PC-3 (cell line): ENCODE measurements around the gene TMC2. TPM values are rescaled to one million over a fixed set of nuclear protein-coding genes. Genes with fewer than 3 reads are reported as not detected.
A peak's percentile ranks its signal among the peaks of the same experiment; 100 is the strongest.

Source experiments
- ATAC-seq: fragments of 200-7000 bp; cut with Tn5 transposase; 2 replicates; pipeline ENCODE4 v1.9.1; 2020; ENCODE audit warnings: mild to moderate bottlenecking, moderate library complexity
- BruUV-seq: library from RNA; stranded (reverse); fragments of 400-500 nt; replicated peaks from 2 replicates; lab custom pipeline; 2021; lab: Mats Ljungman, UMichigan
- CTCF ChIA-PET: fragments of 300-600 bp; sonication (Branson Sonifier 250); formaldehyde crosslinking; loops from one replicate; lab custom pipeline; 2022; ENCODE audit warnings: antibody characterized with exemption; lab: Charles Lee
- POLR2A ChIA-PET: fragments of 300-600 bp; sonication (Branson Sonifier 250); formaldehyde crosslinking; loops from one replicate; lab custom pipeline; 2022; ENCODE audit warnings: antibody characterized with exemption; ENCODE audit not compliant: unreplicated experiment; lab: Charles Lee
- DNase-seq: peaks from one replicate; pipeline ENCODE4 v3.0.0-alpha.2; 2015
- H2AFZ ChIP-seq: fragments of 300-600 bp; sonication (generic); 2 replicates; pipeline ENCODE4 v1.6.0; 2016; ENCODE audit warnings: antibody characterized with exemption, low read length
- H3F3A ChIP-seq: fragments of 300-600 bp; sonication (generic); one replicate; pipeline ENCODE4 v1.6.0; 2017; ENCODE audit warnings: antibody characterized with exemption, low read length, control low read depth, mild to moderate bottlenecking; ENCODE audit not compliant: unreplicated experiment
- H3K27ac ChIP-seq: fragments of 300-600 bp; sonication (generic); 2 replicates; pipeline ENCODE4 v1.5.1; 2016; ENCODE audit warnings: mild to moderate bottlenecking, low read length
- H3K27me3 ChIP-seq: fragments of 300-600 bp; sonication (generic); 2 replicates; pipeline ENCODE4 v1.6.1; 2016; ENCODE audit warnings: low read length, mixed read lengths
- H3K36me3 ChIP-seq: fragments of 300-600 bp; sonication (generic); 2 replicates; pipeline ENCODE4 v1.6.1; 2016; ENCODE audit warnings: low read depth, mixed run types, low read length, mixed read lengths
- H3K4me1 ChIP-seq: fragments of 300-600 bp; sonication (generic); 2 replicates; pipeline ENCODE4 v1.5.1; 2016; ENCODE audit warnings: low read length; ENCODE audit not compliant: insufficient read depth
- H3K4me2 ChIP-seq: fragments of 300-600 bp; sonication (generic); 2 replicates; pipeline ENCODE4 v1.6.0; 2016; ENCODE audit warnings: low read length
- H3K4me3 ChIP-seq: fragments of 300-600 bp; sonication (generic); 2 replicates; pipeline ENCODE4 v1.5.1; 2016; ENCODE audit warnings: mild to moderate bottlenecking, low read length, mixed read lengths
- H3K79me2 ChIP-seq: fragments of 300-600 bp; sonication (generic); 2 replicates; pipeline ENCODE4 v1.6.1; 2017; ENCODE audit warnings: low read length, mixed read lengths
- H3K9ac ChIP-seq: fragments of 300-600 bp; sonication (generic); 2 replicates; pipeline ENCODE4 v1.6.0; 2016; ENCODE audit warnings: mild to moderate bottlenecking, low read length
- H3K9me2 ChIP-seq: fragments of 300-600 bp; sonication (generic); replicated peaks from 2 replicates; pipeline ENCODE4 v1.6.1; 2016; ENCODE audit warnings: mixed run types, low read length, mixed read lengths
- H3K9me3 ChIP-seq: fragments of 300-600 bp; sonication (generic); 2 replicates; pipeline ENCODE4 v1.6.1; 2016; ENCODE audit warnings: low read length, mixed read lengths
- H4K20me1 ChIP-seq: fragments of 300-600 bp; sonication (generic); 2 replicates; pipeline ENCODE4 v1.6.1; 2016; ENCODE audit warnings: low read length, mixed read lengths
- CTCF ChIP-seq: fragments of 300-600 bp; sonication (generic); conservative IDR thresholded peaks from 2 replicates; pipeline ENCODE4 v1.5.1; 2017; ENCODE audit warnings: antibody characterized with exemption, low read depth, mild to moderate bottlenecking, low read length
- EZH2 ChIP-seq: fragments of 300-600 bp; sonication (generic); IDR thresholded peaks from one replicate; pipeline ENCODE4 v1.6.1; 2017; ENCODE audit warnings: antibody characterized with exemption, mild to moderate bottlenecking, low read length; ENCODE audit not compliant: unreplicated experiment
- EZH2phosphoT487 ChIP-seq: fragments of 300-600 bp; sonication (generic); IDR thresholded peaks from 2 replicates; pipeline ENCODE4 v1.6.1; 2018; ENCODE audit warnings: mild to moderate bottlenecking, antibody characterized with exemption, low read length, borderline replicate concordance
- intact Hi-C: fragments of 100-400 bp; cut with micrococcal nuclease; formaldehyde crosslinking; loops from 2 replicates; pipeline ENCODE4 v1.9.0; 2023
- total RNA-seq: library from RNA; depleted of rRNA; stranded (reverse); fragments of >200 nt; gene quantifications from 2 replicates; pipeline ENCODE4 v1.2.3, GENCODE V29; 2014

Gene TMC2
- total RNA-seq, 1 experiment from 2014 or later = not detected

GRCh38 chr20:2663887-2664719 is 127.7 kb downstream of the TMC2 start, which contains the start of gene IDH3B:
Gene IDH3B (minus strand): TSS chr20:2664216. CDS start chr20:2664188, 28 bp downstream.
- Histone ChIP-seq H3K27me3 (0 out of 2 replicates have a peak, but pooled peaks cover 4% of the 10 kb centered on the region), H3F3A (peaks cover under 1% of the 10 kb centered on the region), H3K9me2 (no peaks in the 10 kb centered on the region), H3K79me2 (peaks cover 26% of the 10 kb centered on the region), H3K9ac (peak within 1 kb of the TSS; percentile 94), H4K20me1 (peaks cover 6% of the 10 kb centered on the region; the same call in 1 of the 2 replicates), H3K27ac (peak within 1 kb of the TSS; percentile 69), H3K36me3 (peaks cover 26% of the 10 kb centered on the region), H3K4me3 (peak within 1 kb of the TSS; percentile 98), H3K4me2 (peak within 1 kb of the TSS; percentile 92), H3K9me3 (no peaks in the 10 kb centered on the region), H3K4me1 (peaks cover 12% of the 10 kb centered on the region), H2AFZ (peak within 1 kb of the TSS; percentile 85)
- TF ChIP-seq CTCF (no peak), EZH2 (no peak), EZH2phosphoT487 (no peak)
- peak; percentile 90 for DNase-seq
- CTCF ChIA-PET = no interaction called here
- POLR2A ChIA-PET = interaction anchor here (0.6 kb wide), 1 partner anchor 12 kb away, joined by 4 read pairs; no protein-coding TSS in a partner anchor
- TSS peak; percentile 100 for BruUV-seq
- ATAC-seq = peak; percentile 91
- intact Hi-C loops = loop anchor here (1.0 kb wide), 1 partner anchor 12 kb away; the partner anchor contains the start of gene NOP56

- no peak overlapping the region for H2AFZ ChIP-seq
- H3K9me3 ChIP-seq = no peaks in the 10 kb centered on the region
- 0 out of 2 replicates have a peak, but pooled peaks cover 4% of the 10 kb centered on the region for H3K27me3 ChIP-seq
- no peaks in the 10 kb centered on the region for H3K79me2 ChIP-seq
- H3K4me2 ChIP-seq = no peak overlapping the region
- no peaks in the 10 kb centered on the region for H3K4me1 ChIP-seq
- no peak overlapping the region for H3K4me3 ChIP-seq
- H4K20me1 ChIP-seq = no peaks in the 10 kb centered on the region
- no peaks in the 10 kb centered on the region for H3K36me3 ChIP-seq
- BruUV-seq = no TSS peak
- TF ChIP-seq CTCF = peak; percentile 41
- no peak for TF ChIP-seq EZH2phosphoT487
- no peak overlapping the region for H3K9ac ChIP-seq
- DNase-seq (no peak), ATAC-seq (no peak)
- ChIA-PET CTCF (no interaction called here), POLR2A (no interaction called here)
- intact Hi-C loops = no loop called here
- H3F3A ChIP-seq = no peaks in the 10 kb centered on the region
- H3K9me2 ChIP-seq = no peaks in the 10 kb centered on the region
- H3K27ac ChIP-seq = no peak overlapping the region
Measured at GRCh38 chr20:2671977-2672376, 135.6 kb downstream of the TMC2 start.

- intact Hi-C loops = no loop called here
- H3F3A ChIP-seq = no peaks in the 10 kb centered on the region
- H3K27me3 ChIP-seq = 0 out of 2 replicates have a peak, but pooled peaks cover 4% of the 10 kb centered on the region
- no peak for TF ChIP-seq EZH2phosphoT487
- no peak for TF ChIP-seq EZH2
- TF ChIP-seq CTCF = no peak
- no peaks in the 10 kb centered on the region for H3K36me3 ChIP-seq
- H3K79me2 ChIP-seq = no peaks in the 10 kb centered on the region
- ChIA-PET POLR2A (no interaction called here), CTCF (no interaction called here)
- H3K9me3 ChIP-seq = no peaks in the 10 kb centered on the region
- DNase-seq (no peak), ATAC-seq (no peak)
- no peak overlapping the region for H3K4me3 ChIP-seq
- H3K9ac ChIP-seq = no peak overlapping the region
- no peaks in the 10 kb centered on the region for H4K20me1 ChIP-seq
- no peak overlapping the region for H3K4me2 ChIP-seq
- no TSS peak for BruUV-seq
- no peak overlapping the region for H3K27ac ChIP-seq
- no peaks in the 10 kb centered on the region for H3K4me1 ChIP-seq
- H2AFZ ChIP-seq = no peak overlapping the region
- no peaks in the 10 kb centered on the region for H3K9me2 ChIP-seq
Measured at GRCh38 chr20:2672446-2672845, 136.1 kb downstream of the TMC2 start.
